SK-N-SH (cell line): ENCODE results near the gene CEACAM5. TPM values are rescaled to one million over a fixed set of nuclear protein-coding genes. Genes with fewer than 3 reads are reported as not detected.

ENCODE experiments used
- CTCF ChIA-PET: fragments of 300-600, 350-600 bp; formaldehyde crosslinking; extraction: SDS; loops from one replicate; lab custom pipeline; 2021; lab: Yijun Ruan, JAX
- POLR2A ChIA-PET: fragments of 350-600 bp; sonication (Branson Sonifier 250); formaldehyde crosslinking; extraction: SDS; loops from one replicate; lab custom pipeline; 2020; ENCODE audit warnings: antibody characterized with exemption, inconsistent platforms; lab: Yijun Ruan, JAX
- DNase-seq: peaks from one replicate; pipeline ENCODE4 v3.0.0; 2012
- H2AFZ ChIP-seq: fragments of 200-600 bp; sonication (generic); 2 replicates; pipeline ENCODE4 v1.8.1; 2016; ENCODE audit warnings: antibody characterized with exemption, mild to moderate bottlenecking, low read depth
- H3F3A ChIP-seq: fragments of 200-600 bp; sonication (generic); replicated peaks from 2 replicates; pipeline ENCODE3; 2016; ENCODE audit warnings: antibody characterized with exemption, mild to moderate bottlenecking; ENCODE audit not compliant: insufficient read depth
- H3K27ac ChIP-seq, 2 experiments: fragments of 200-500 bp in 1 of 2; fragments of 200-600 bp in 1 of 2; sonication (Bioruptor generic) in 1 of 2; sonication (generic), shearing (Covaris generic) in 1 of 2; 2 replicates each; pipeline versions ENCODE4 v1.5.1 to v1.6.1; 2014 to 2016; ENCODE audit warnings: low read depth in 2 of 2, inconsistent platforms in 1 of 2, low read length in 1 of 2, mild to moderate bottlenecking in 1 of 2, mixed read lengths in 1 of 2
- H3K27me3 ChIP-seq: fragments of 200-600 bp; sonication (generic), shearing (Covaris generic); 2 replicates; pipeline ENCODE4 v1.6.1; 2016; ENCODE audit warnings: mixed run types; ENCODE audit not compliant: insufficient read depth
- H3K36me3 ChIP-seq, 2 experiments: fragments of 200-500 bp in 1 of 2; fragments of 200-600 bp in 1 of 2; sonication (Bioruptor generic) in 1 of 2; sonication (generic) in 1 of 2; replicated peaks in 1 of 2; 2 replicates each; pipeline versions ENCODE3 to v1.5.1; 2014 to 2016; ENCODE audit warnings: low read length in 1 of 2, mild to moderate bottlenecking in 1 of 2; ENCODE audit not compliant: insufficient read depth in 2 of 2, control insufficient read depth in 1 of 2
- H3K4me1 ChIP-seq, 2 experiments: fragments of 200-500 bp in 1 of 2; fragments of 200-600 bp in 1 of 2; sonication (Bioruptor generic) in 1 of 2; sonication (generic), shearing (Covaris generic) in 1 of 2; 2 replicates each; pipeline versions ENCODE4 v1.5.1 to v1.6.1; 2014 to 2016; ENCODE audit warnings: low read depth in 1 of 2, low read length in 1 of 2, mixed run types in 1 of 2; ENCODE audit not compliant: insufficient read depth in 2 of 2, control insufficient read depth in 1 of 2
- H3K4me2 ChIP-seq: fragments of 200-600 bp; sonication (generic), shearing (Covaris generic); 2 replicates; pipeline ENCODE4 v1.6.1; 2017; ENCODE audit warnings: mixed run types
- H3K4me3 ChIP-seq, 2 experiments: fragments of 200-500 bp in 1 of 2; fragments of 200-600 bp in 1 of 2; sonication (Bioruptor generic) in 1 of 2; sonication (generic), shearing (Covaris generic) in 1 of 2; 2 replicates each; pipeline versions ENCODE4 v1.5.1 to v1.8.1; 2014 to 2016; ENCODE audit warnings: low read depth in 2 of 2, inconsistent platforms in 1 of 2, low read length in 1 of 2, mild to moderate bottlenecking in 1 of 2, mixed read lengths in 1 of 2, moderate library complexity in 1 of 2
- H3K79me2 ChIP-seq: fragments of 200-600 bp; sonication (generic); 2 replicates; pipeline ENCODE4 v1.8.1; 2017; ENCODE audit warnings: mild to moderate bottlenecking; ENCODE audit not compliant: insufficient read depth
- H3K9ac ChIP-seq: fragments of 200-600 bp; sonication (generic); 2 replicates; pipeline ENCODE4 v1.6.1; 2017; ENCODE audit warnings: mixed run types
- H3K9me2 ChIP-seq: fragments of 200-600 bp; sonication (generic); 2 replicates; pipeline ENCODE4 v1.6.1; 2017; ENCODE audit warnings: mixed run types
- H3K9me3 ChIP-seq: fragments of 200-600 bp; sonication (generic); 2 replicates; pipeline ENCODE4 v1.6.1; 2017; ENCODE audit warnings: mixed run types, mild to moderate bottlenecking, moderate library complexity
- H4K20me1 ChIP-seq: fragments of 200-600 bp; sonication (generic); 2 replicates; pipeline ENCODE4 v1.6.1; 2017; ENCODE audit warnings: mild to moderate bottlenecking, mixed run types; ENCODE audit not compliant: insufficient read depth
- CHD2 ChIP-seq: fragments of 150-350 bp; IDR thresholded peaks from 2 replicates; pipeline ENCODE4 v1.6.1; 2018; ENCODE audit warnings: low read length; ENCODE audit not compliant: partially characterized antibody
- CTCF ChIP-seq: fragments of 200-600 bp; sonication (generic); IDR thresholded peaks from 2 replicates; pipeline ENCODE4 v1.6.1; 2017; ENCODE audit warnings: antibody characterized with exemption, mild to moderate bottlenecking, moderate library complexity
- FOXJ3 ChIP-seq: sonication (generic); formaldehyde crosslinking; IDR thresholded peaks from 2 replicates; pipeline ENCODE4 v1.5.1; 2020; ENCODE audit warnings: mild to moderate bottlenecking, missing genetic modification reagents
- GABPA ChIP-seq: IDR thresholded peaks from 2 replicates; pipeline ENCODE4 v1.4.0; 2012; ENCODE audit warnings: low read depth, mild to moderate bottlenecking
- JUND ChIP-seq: IDR thresholded peaks from 2 replicates; pipeline ENCODE4 v1.4.0; 2012
- MEF2A ChIP-seq: IDR thresholded peaks from 2 replicates; pipeline ENCODE4 v1.4.0; 2012; ENCODE audit warnings: low read depth, borderline replicate concordance
- NFIC ChIP-seq: IDR thresholded peaks from 2 replicates; pipeline ENCODE4 v1.4.0; 2012; ENCODE audit warnings: borderline replicate concordance
- NRF1 ChIP-seq: IDR thresholded peaks from 2 replicates; pipeline ENCODE4 v1.6.1; 2012; ENCODE audit warnings: low read depth, mild to moderate bottlenecking, low read length
- PBX3 ChIP-seq: IDR thresholded peaks from 2 replicates; pipeline ENCODE4; 2012
- RAD21 ChIP-seq: IDR thresholded peaks from 2 replicates; pipeline ENCODE4 v1.6.1; 2012; ENCODE audit warnings: mild to moderate bottlenecking, low read length
- RFX5 ChIP-seq: IDR thresholded peaks from 2 replicates; pipeline ENCODE4 v1.6.1; 2012; ENCODE audit warnings: mild to moderate bottlenecking, improper control_type of control experiment, low read length
- RXRA ChIP-seq: IDR thresholded peaks from 2 replicates; pipeline ENCODE4 v1.4.0; 2012; ENCODE audit warnings: low read depth, mild to moderate bottlenecking, borderline replicate concordance
- SIN3A ChIP-seq: IDR thresholded peaks from 2 replicates; pipeline ENCODE4 v1.6.1; 2012; ENCODE audit warnings: low read depth, mild to moderate bottlenecking, low read length, moderate library complexity, borderline replicate concordance
- YY1 ChIP-seq: IDR thresholded peaks from 2 replicates; pipeline ENCODE4 v1.4.0; 2012; ENCODE audit warnings: low read depth, mild to moderate bottlenecking
- WGBS: methylation state at CpG from one replicate; pipeline ENCODE4 v1.1.6; 2017; ENCODE audit warnings: low lambda C conversion rate; 5-methylcytosine and 5-hydroxymethylcytosine counted together
- polyA plus RNA-seq, 3 experiments: library from polyadenylated mRNA; depleted of rRNA; stranded (reverse); fragments of >200 nt; gene quantifications; 2 replicates each; pipeline ENCODE4 v1.2.3, GENCODE V29; 2012
- TF ChIP-seq, protein P1 (sequence below): IDR thresholded peaks from 2 replicates; pipeline ENCODE4 v1.4.0; 2012; ENCODE audit warnings: low read depth, borderline replicate concordance
- TF ChIP-seq, protein P2 (sequence below): IDR thresholded peaks from 2 replicates; pipeline ENCODE4 v1.4.0; 2012; ENCODE audit warnings: low read depth

Gene CEACAM5
- polyA plus RNA-seq, 1 of the 3 experiments (the other 2 are of a cell fraction): not detected

DNA sequence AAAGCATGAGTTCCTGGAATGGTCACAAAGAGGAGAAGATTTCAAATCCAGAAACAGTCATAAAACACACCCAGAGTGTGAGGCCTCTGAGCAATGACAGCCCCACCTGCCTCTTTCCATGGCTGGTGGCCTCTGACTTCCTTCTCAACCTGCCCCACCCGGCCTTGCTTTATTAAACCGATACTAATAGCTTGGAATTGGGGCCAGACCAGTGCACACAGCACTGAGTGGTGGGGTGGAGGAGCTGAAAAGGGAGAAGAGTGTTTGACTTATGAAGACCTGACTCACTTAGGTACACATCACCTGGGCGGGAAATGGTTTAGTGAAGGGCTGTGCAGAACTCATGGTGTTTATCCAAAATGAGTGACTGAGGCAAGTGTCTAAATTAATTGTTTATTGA, 26.2 kb downstream of the CEACAM5 start (continued):
- TF ChIP-seq CTCF: no peak
- no peak for TF ChIP-seq JUND

GRCh38 chr19:41735071-41735600, 26.7 kb downstream of the CEACAM5 start:
- no peaks in the 10 kb centered on the region for H3K9me2 ChIP-seq
- POLR2A ChIA-PET: no interaction called here
- H3K27me3 ChIP-seq: peaks cover 44% of the 10 kb centered on the region
- no peaks in the 10 kb centered on the region for H3K9me3 ChIP-seq
- no peak for DNase-seq
- no peak overlapping the region for H2AFZ ChIP-seq
- H3K79me2 ChIP-seq: no peaks in the 10 kb centered on the region
- no peak overlapping the region for H3K4me3 ChIP-seq
- no peak overlapping the region for H3K9ac ChIP-seq
- H4K20me1 ChIP-seq: no peaks in the 10 kb centered on the region
- H3K36me3 ChIP-seq: no peaks in the 10 kb centered on the region
- no peaks in the 10 kb centered on the region for H3K4me1 ChIP-seq
- no peak overlapping the region for H3K27ac ChIP-seq
- TF ChIP-seq RXRA (no peak), SIN3A (no peak), RFX5 (no peak), CHD2 (no peak), GABPA (no peak), YY1 (no peak), NRF1 (no peak), PBX3 (no peak), NFIC (no peak), MEF2A (no peak), FOXJ3 (CRISPR knock-in tag) (no peak), RAD21 (no peak)
- TF ChIP-seq, protein P1, sequence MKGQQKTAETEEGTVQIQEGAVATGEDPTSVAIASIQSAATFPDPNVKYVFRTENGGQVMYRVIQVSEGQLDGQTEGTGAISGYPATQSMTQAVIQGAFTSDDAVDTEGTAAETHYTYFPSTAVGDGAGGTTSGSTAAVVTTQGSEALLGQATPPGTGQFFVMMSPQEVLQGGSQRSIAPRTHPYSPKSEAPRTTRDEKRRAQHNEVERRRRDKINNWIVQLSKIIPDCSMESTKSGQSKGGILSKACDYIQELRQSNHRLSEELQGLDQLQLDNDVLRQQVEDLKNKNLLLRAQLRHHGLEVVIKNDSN: no peak
- TF ChIP-seq, protein P2, sequence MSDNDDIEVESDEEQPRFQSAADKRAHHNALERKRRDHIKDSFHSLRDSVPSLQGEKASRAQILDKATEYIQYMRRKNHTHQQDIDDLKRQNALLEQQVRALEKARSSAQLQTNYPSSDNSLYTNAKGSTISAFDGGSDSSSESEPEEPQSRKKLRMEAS: no peak
- WGBS: 9% methylated on average over 5 of the region's 5 CpGs
- no peak overlapping the region for H3K4me2 ChIP-seq
- CTCF ChIA-PET: interaction anchor here (0.9 to 2.9 kb wide), 4 partner anchors 12 to 286 kb away, joined by 3 to 15 read pairs (median 3); no protein-coding TSS in a partner anchor
- no peaks in the 10 kb centered on the region for H3F3A ChIP-seq
